KOPT-K1 (cell line): ENCODE data around the gene DOLPP1.

ENCODE experiments used
- H3K27ac ChIP-seq: fragments of 200-600 bp; sonication (generic); 2 replicates; pipeline ENCODE4 v1.5.1; 2016; ENCODE audit warnings: antibody characterized with exemption, mild to moderate bottlenecking, low read depth, low read length; ENCODE audit not compliant: poor library complexity, severe bottlenecking
- H3K36me3 ChIP-seq: fragments of 200-600 bp; sonication (generic); 2 replicates; pipeline ENCODE4 v1.5.1; 2017; ENCODE audit warnings: antibody characterized with exemption, mild to moderate bottlenecking, low read length, moderate library complexity; ENCODE audit not compliant: insufficient read depth
- H3K9me3 ChIP-seq: fragments of 200-600 bp; sonication (generic); 2 replicates; pipeline ENCODE4 v1.5.1; 2017; ENCODE audit warnings: antibody characterized with exemption, low read length, mild to moderate bottlenecking; ENCODE audit not compliant: insufficient read depth, poor library complexity, severe bottlenecking

Gene DOLPP1

DNA sequence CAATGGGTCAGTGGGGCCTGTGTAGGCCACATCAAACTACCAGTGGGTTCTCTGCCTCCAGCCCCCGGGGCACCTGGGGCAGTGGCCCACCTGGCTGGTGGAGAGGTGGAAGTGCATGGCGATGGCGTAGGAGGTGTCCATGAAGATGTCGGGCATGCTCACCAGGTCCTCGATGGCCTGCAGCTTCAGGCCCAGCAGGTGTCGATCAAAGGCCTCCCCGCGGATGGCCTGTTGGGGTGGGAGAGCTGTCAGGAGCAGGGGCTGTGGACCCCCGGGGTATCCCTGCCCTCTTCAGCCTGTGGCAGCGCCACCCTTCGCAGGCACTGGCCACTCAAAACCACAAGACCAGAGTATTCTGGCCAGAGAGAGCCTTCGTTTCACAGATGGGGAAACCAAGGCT is 15.0 kb downstream of the DOLPP1 start:
- no peaks in the 10 kb centered on the region for H3K9me3 ChIP-seq
- no peak overlapping the region for H3K27ac ChIP-seq
- no peaks in the 10 kb centered on the region for H3K36me3 ChIP-seq

DNA sequence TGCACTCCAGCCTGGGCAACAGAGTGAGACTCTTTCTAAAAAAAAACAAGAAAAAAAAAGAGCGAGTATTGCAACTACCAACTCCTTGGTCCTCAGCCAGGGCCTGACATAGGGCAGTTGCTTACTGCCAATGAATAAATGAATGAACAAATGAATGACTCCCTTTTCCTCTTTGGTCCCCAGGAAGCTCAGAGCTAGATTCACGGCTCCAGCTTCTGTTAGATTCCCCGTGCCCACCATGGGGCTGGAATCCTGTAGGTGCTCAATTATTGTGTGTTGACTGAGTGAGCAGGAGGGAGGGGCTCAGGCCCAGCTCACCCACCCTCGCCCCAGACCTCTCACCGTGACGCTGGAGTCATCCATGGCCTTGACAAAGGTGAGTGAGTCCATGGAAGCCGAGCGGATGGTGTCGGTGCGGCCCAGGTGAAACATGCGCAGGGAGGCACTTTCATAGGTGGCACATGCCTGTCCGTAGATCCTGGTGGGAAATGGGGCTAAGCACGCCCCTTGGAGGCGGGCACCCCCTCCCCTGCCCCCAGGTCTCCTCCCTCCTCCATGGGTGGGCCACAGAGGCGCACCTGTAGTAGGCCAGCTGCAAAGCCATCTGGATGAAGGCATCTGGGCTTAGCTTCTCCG is 16.9 kb downstream of the DOLPP1 start:
- no peak overlapping the region for H3K27ac ChIP-seq
- H3K36me3 ChIP-seq: no peaks in the 10 kb centered on the region
- H3K9me3 ChIP-seq: no peaks in the 10 kb centered on the region

DNA sequence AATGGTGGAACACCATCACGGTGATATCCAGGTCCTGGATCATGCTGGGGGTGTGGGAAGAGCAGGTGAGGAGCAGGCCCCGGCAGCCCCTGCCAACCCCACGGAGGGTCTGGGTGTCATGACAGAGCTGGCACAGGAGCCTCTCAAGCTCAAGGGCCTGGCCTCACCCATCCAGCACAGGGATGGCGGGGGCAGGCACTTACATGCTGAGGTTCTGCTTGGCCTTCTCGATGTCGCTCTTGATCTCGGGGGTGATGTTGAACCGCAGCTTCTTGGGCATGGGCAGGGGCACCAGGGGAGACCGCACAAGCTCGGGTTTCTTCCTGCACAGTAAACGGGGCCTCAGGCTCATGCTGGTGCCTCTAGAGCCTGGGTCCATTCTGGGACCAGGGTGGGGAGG is 17.4 kb downstream of the DOLPP1 start:
- Histone ChIP-seq H3K9me3 (no peaks in the 10 kb centered on the region), H3K36me3 (no peaks in the 10 kb centered on the region), H3K27ac (no peak overlapping the region)

DNA sequence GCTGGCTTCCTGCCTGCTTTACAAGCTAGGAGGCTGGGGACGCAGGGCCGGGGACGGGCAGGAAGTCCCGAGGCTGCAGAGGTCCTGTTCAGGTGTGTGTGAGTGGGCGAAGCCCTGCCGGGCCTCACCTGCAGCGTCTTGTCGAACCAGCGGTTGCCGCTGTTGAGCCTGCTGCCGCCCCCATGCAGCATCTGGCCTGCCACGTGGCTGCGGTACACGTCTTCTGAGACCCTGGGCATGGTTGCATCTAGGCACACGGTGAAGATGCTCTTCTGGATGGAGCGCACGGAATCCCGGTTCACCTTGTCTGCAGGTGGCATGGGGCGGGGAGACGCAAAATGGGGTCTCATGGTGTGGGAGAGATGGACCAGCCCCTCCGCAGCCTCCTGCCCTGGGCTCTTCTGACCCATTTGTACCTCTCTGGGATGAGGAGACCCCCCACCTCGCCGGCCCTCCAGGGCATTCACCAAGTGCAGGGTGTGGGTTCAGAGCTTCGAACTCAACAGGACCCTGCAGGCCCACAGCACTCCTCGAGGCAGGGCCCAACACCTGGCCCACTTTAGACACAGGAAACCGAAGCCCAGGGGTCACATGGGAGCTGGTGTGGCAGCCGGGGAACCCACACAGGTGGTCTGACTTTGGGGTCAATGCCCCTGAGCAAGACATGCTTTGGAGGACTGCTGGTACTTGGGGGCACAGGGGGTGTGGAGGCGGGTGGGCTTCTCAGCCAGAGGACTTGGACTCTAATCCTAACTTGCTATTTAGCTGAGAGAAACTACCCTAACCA is 19.7 kb downstream of the DOLPP1 start:
- no peaks in the 10 kb centered on the region for H3K9me3 ChIP-seq
- no peak overlapping the region for H3K27ac ChIP-seq
- H3K36me3 ChIP-seq: no peaks in the 10 kb centered on the region

DNA sequence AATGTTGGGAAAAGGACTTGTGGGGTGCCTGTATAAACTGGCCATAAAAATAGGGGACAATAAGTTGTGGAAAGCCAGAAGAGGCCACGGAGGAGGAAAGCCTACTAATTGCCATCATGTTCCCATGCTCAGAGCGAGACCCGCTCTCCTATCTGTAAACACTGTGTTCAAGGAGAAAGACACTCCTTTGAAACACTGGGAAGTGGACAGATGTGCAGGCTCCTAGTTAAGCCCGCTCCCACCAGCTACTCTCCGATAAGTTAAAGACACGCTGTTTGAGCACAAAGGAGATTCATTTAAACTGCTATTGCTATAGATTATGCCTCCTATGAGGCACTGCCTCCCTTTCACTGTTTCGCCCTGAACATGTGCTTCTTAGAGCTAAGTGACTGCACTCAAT is 20.4 kb downstream of the DOLPP1 start:
- Histone ChIP-seq H3K9me3 (no peaks in the 10 kb centered on the region), H3K27ac (no peak overlapping the region)

DNA sequence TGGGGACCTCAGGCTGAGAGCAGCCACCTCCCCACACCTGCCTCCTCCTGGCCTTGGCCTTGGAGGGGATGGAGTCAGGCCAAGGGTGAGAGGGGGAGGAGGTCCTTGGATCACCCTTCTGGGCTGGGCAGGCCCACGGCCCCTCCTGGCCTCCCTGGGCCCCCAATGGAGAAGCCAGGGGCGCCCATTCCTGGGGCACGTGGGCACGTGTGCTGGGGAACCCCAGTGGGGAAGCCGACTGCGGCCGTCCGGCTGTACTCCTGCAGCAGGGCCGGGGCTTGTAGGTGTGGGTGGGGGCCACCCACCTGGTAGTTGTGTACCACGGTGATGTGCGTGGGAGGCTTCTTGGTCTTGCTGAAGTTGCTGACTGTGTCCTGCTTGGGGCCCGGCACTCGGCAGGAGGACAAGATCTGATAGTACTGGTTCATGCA is 21.2 kb downstream of the DOLPP1 start:
- Histone ChIP-seq H3K36me3 (no peaks in the 10 kb centered on the region), H3K9me3 (no peaks in the 10 kb centered on the region), H3K27ac (no peak overlapping the region)

More for the DNA sequence above, 20.4 kb downstream of the DOLPP1 start:
- H3K36me3 ChIP-seq: no peaks in the 10 kb centered on the region

DNA sequence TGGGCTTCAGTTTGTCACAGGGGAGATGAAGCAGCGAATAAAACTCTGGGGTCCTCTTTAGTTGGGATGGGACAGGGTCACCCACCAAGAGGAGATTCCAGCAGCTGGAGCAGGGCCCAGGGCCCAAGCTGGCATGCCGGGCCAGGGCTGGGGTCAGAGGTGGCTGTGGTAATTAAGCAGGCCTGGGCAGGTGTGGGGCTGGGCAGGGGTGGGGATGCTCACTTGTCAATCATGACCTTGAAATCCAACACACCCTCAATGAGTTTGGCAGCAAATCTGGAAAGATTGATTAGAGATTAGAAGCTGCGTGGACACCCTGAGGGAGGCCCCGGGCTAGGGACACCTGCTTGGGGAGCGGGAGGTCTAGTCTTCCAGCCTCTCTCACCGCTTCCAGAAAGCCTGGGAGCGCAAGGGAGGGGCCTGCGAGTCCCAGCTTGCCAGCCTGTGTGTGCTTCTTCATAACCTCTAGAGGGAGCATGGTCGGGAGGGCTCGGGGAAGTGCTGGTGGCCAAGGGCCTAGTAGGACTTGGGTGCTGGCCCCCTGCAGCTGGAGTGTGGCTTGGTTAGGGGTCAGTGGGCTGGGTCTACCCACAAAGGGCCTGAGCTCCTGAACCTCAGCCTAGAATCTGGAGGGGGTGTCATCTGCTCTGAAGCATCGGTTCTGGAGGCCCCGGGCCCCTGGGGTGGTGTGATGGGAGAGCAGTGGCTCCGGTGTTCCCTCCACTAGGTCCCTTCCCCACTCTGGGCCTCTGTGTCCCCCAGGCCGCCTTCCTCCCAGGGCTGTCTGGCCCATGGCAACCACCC is 22.1 kb downstream of the DOLPP1 start:
- Histone ChIP-seq H3K36me3 (no peaks in the 10 kb centered on the region), H3K9me3 (no peaks in the 10 kb centered on the region), H3K27ac (no peak overlapping the region)

DNA sequence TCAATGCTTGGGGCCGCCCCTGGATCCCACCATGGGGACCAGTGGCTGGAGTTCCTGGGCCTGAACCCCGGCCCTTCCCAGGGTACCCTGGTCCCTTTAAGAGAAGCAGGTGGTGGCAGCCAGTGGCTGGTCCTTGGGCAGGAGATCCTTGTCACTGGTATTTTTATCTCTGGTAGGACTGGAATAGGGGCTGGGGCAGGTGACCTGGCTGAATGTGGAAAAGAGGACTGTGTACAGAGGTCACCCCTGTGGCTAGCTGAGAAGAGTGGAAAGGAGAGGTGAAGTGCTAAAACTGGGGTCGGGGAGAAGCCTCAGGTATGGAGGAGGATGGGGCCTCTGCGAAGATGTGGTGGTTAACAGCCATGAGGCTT is 22.7 kb downstream of the DOLPP1 start:
- Histone ChIP-seq H3K36me3 (no peaks in the 10 kb centered on the region), H3K9me3 (no peaks in the 10 kb centered on the region), H3K27ac (no peak overlapping the region)

DNA sequence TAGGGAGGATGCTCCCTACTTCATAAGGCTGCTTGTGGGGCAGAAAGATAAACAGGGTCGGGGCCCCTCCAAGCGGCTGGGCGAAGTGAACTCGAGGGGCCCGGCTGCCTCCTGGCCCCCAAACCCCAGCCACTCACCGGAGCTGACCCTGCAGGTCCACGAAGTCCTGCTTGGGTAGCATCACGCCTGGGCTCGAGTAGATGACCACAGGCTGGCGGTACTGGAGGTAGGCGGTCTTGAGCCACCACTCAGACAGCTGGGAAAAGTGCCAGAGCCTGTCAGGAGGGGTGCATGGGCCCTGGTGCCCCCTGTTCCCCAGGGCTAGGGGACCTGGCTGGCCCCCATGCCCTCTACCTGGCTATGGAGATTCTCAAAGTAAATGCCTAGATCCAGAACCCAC is 23.1 kb downstream of the DOLPP1 start:
- H3K27ac ChIP-seq: no peak overlapping the region
- no peaks in the 10 kb centered on the region for H3K36me3 ChIP-seq
- no peaks in the 10 kb centered on the region for H3K9me3 ChIP-seq

DNA sequence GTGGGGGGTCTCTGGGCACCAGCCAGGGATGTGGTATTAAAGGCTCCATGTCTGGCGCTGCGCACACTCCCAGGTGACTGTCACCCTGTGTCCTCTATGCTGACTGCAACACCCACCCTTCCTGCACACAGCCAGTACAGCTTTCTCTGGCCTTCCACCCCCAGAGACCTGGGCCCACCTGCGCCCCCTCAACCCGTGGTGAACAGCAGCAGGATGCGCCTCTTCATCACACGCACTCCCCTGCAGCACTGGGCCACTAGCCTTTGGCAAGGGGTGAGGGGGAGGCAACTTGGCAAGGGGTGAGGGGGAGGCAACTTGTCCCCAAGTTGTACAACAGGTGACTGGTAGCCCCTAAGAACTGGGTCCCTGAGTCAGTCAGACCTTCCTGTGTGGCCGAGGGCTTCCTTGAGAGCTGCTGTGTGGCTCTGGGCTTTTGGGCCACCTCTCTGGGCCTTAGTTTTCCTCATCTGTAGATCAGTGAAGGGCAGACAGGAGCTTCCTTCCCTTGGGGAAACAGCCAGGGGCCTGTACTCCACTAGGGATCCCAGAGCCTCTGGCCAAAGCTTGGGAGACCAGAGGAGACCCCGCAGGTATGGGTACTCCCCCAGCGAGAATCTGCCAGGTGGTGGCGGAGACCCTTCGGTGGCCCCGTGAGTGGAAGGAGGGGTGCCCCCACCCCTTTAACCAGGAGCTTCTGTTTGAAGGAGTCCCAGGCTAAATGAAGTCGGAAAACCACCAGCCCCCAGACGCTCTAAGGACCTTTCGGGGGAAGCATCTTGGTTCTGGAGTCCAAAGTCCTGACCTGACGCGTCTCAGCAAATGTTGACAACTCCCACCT is 25.2 kb downstream of the DOLPP1 start:
- H3K9me3 ChIP-seq: no peaks in the 10 kb centered on the region
- H3K36me3 ChIP-seq: no peaks in the 10 kb centered on the region
- no peak overlapping the region for H3K27ac ChIP-seq

DNA sequence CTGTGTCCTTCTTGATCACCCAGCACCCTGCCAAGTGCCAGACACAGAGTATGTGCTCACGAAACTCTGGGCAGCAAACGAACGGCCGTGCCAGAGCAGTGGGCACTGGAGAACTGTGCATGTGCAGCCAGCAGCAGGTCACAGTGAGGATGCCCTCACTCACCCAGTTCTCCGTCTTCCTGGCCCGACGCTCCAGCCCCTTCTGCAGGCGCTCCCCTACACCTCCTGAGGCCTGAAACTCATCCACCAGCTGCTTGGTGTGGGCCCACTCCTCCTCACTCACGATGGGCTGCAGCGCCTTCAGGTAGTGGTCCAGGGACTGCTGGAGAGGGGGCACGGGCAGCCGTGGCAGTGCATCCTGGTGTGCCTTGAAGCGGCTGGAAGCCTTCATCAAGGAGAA is 26.7 kb downstream of the DOLPP1 start:
- Histone ChIP-seq H3K36me3 (no peaks in the 10 kb centered on the region), H3K27ac (no peak overlapping the region), H3K9me3 (no peaks in the 10 kb centered on the region)

DNA sequence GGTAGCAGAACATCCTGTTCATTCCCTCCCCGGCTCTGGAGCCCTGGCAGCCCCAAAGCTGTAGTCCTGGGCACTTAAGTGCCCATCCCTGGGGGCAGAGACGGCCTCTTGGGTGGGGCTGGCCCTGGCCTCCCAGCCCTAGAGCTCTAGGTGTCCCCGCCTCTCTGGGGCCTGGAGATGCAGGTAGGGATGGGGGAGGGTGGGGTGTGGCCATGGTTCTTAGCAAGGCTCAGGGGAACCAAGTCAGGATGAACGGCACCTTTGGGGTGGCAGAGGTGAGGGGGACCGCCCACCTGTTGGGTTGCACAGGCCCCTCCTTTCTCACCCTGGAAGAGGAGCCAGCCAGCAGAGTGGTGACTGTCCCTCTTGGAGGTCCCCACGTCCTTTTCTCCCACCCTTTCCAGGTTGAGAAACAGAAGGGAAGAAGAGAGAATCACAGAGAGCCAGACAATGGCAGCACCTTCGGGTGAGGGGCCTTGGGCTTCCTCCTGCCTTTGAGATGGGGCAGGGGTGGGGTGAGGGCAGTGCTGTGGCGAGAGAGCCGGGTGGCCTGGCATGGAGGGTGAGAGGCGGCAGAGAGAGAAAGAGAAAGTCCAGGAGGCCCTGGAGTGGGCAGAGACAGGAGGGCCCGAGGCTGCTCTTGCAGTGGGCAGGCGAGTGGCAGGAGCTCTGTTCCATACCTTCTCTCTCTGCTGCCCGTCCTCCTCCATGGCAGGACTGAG is 27.3 kb downstream of the DOLPP1 start:
- no peaks in the 10 kb centered on the region for H3K9me3 ChIP-seq
- H3K36me3 ChIP-seq: no peaks in the 10 kb centered on the region
- no peak overlapping the region for H3K27ac ChIP-seq

DNA sequence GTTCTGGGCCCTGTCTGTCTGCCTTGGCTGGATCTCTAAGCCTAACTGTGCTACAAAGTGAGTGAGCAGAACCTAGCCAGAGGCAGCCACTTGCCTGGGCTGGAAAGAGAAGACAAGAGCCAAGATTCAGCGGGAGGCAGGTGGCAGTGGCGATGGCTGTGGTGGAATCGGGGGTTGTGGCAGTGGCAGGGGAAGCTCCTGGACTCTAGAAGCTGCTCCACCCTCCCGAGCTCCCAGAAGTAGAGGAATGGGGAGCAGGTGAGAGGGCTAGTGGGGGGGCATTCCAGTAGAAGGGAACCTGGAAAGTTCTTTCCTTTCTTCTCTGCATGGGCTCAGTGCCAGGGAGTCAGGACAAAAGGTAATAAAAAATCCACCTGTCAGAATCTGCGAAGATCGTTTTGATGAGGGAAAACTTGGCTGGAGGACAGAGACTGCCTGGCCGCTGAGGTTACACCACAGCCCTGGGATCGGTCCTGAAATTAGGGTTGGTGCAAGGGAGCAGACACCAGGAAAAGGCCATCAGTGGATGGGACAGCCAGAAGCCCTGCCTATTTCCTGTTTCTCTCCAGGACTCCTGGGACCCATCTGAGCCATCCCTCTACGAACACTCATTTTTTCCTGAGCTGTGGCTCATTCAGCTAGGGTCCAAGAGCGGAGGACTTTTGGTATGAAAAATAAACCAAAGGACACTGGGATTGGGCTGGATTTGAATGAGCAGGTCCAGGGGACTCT is 28.1 kb downstream of the DOLPP1 start:
- Histone ChIP-seq H3K9me3 (no peaks in the 10 kb centered on the region), H3K27ac (no peak overlapping the region), H3K36me3 (no peaks in the 10 kb centered on the region)

DNA sequence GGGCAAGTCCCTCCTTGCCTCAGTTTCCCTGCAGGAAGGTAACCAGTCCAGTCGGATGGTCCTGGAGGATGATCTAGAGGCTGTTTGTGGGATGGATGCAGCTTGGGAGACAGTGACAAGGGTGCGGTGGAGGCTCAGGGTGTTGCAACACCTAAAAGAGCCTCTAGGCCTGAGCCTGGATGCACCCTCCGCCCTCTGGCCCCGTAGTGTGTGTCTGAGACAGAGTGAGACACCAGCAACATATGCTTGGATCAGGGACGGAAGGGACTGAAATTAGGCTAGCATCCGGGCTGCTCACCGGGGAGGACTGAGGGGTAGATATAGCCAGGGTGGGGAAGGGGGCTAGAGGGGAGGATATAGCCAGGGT is 28.6 kb downstream of the DOLPP1 start:
- no peak overlapping the region for H3K27ac ChIP-seq
- no peaks in the 10 kb centered on the region for H3K36me3 ChIP-seq
- no peaks in the 10 kb centered on the region for H3K9me3 ChIP-seq
